Body of pancreas (tissue), 4 donors: ENCODE data around the gene IDH3G. TPM values are rescaled to one million over a fixed set of nuclear protein-coding genes. Genes with fewer than 3 reads are reported as not detected.

Experiments
- ATAC-seq: fragments of 150-250 bp; one replicate; pipeline ENCODE4 v1.9.1; 2016
- DNase-seq, 4 donors: peaks; one replicate each; pipeline ENCODE4 v3.0.0-alpha.2; 2019
- H3K27ac ChIP-seq, 4 donors: fragments of 200-600 bp; sonication (generic); 1 replicate in 3 of 4; 2 replicates in 1 of 4; pipeline versions ENCODE4 v1.5.1 to v1.6.1; 2016 to 2019; ENCODE audit warnings: mild to moderate bottlenecking in 1 of 4, mixed read lengths in 1 of 4, moderate library complexity in 1 of 4
- H3K27me3 ChIP-seq, 2 donors: fragments of 200-600 bp; sonication (generic); one replicate each; pipeline ENCODE4 v1.6.0; 2016; ENCODE audit warnings: mild to moderate bottlenecking in 1 of 2
- H3K36me3 ChIP-seq, 2 donors: fragments of 200-600 bp; sonication (generic); replicated peaks in 1 of 2; 2 replicates each; pipeline ENCODE4 v1.5.1; 2016; ENCODE audit warnings: low read depth in 2 of 2; ENCODE audit not compliant: insufficient read depth in 1 of 2
- H3K4me1 ChIP-seq: fragments of 200-600 bp; sonication (generic); one replicate; pipeline ENCODE4 v1.6.0; 2016
- H3K4me3 ChIP-seq, 2 donors: fragments of 200-600 bp; sonication (generic); 1 replicate in 1 of 2; 2 replicates in 1 of 2; pipeline ENCODE4 v1.5.1; 2016 to 2019
- H3K9me3 ChIP-seq, 3 donors: fragments of 200-600 bp; sonication (generic); 1 replicate in 2 of 3; 2 replicates in 1 of 3; pipeline ENCODE4 v1.5.1; 2016
- CTCF ChIP-seq, 7 experiments: fragments of 450-650 bp in 4 of 7; fragments of 200-600 bp in 3 of 7; sonication (generic) in 3 of 7; IDR thresholded peaks; one replicate each; pipeline ENCODE4 v1.5.1; 2016 to 2019; ENCODE audit warnings: antibody characterized with exemption in 7 of 7
- POLR2A ChIP-seq, 3 donors: fragments of 450-650 bp; IDR thresholded peaks; one replicate each; pipeline ENCODE4 v1.6.1; 2016; ENCODE audit warnings: antibody characterized with exemption in 3 of 3, mild to moderate bottlenecking in 2 of 3
- WGBS, 2 donors: methylation state at CpG; one replicate each; pipeline ENCODE4 v1.1.5; 2017; 5-methylcytosine and 5-hydroxymethylcytosine counted together
- intact Hi-C: fragments of 100-400 bp; cut with DNase I; formaldehyde crosslinking; loops from one replicate; pipeline ENCODE4 v1.15.1; 2023
- total RNA-seq, 2 donors: library from RNA; depleted of rRNA; stranded (reverse); fragments of >200 nt; gene quantifications; one replicate each; pipeline ENCODE4 v1.1.0, GENCODE V29; 2016

Gene IDH3G
- total RNA-seq, 2 donors from 2014 or later: 25.2 to 27.7 TPM

- Histone ChIP-seq H3K9me3 (no peaks in the 10 kb centered on the region), H3K4me3 (no peak overlapping the region), H3K4me1 (no peaks in the 10 kb centered on the region), H3K27ac (no peak overlapping the region), H3K27me3 (no peaks in the 10 kb centered on the region), H3K36me3 (peaks cover 0 to 2% of the 10 kb centered on the region in 2 donors)
- DNase-seq (no peak), ATAC-seq (no peak)
- intact Hi-C loops: no loop called here
- 93 to 94% methylated on average over 3 to 10 of the region's 30 CpGs for WGBS, 2 donors
- TF ChIP-seq CTCF (IDR thresholded peaks at IDR 0.05): no peak
- TF ChIP-seq POLR2A (IDR thresholded peaks at IDR 0.05): no peak
Measured at GRCh38 chrX:153736071-153736820, 57.9 kb downstream of the IDH3G start.

Other genes starting within 250 kb of the IDH3G start
- 10 to 100 TPM in 1 of 2 donors, 1 to 10 TPM in 1; 8.6 to 23.9 TPM for gene CCNQ, start 195.2 kb downstream of the IDH3G start, total RNA-seq
- not detected for gene DUSP9, start 147.2 kb downstream of the IDH3G start, total RNA-seq
- gene PNCK, start 120.6 kb downstream of the IDH3G start, total RNA-seq: not detected
- 10 to 100 TPM; 11.7 to 18.5 TPM for gene SLC6A8, start 106.4 kb downstream of the IDH3G start, total RNA-seq
- 10 to 100 TPM; 64.6 TPM for gene BCAP31, start 70.0 kb downstream of the IDH3G start, total RNA-seq
- gene ABCD1, start 69.5 kb downstream of the IDH3G start, total RNA-seq: 10 to 100 TPM; 11.2 to 31.6 TPM
- gene PLXNB3, start 30.1 kb downstream of the IDH3G start, total RNA-seq: 10 to 100 TPM in 1 of 2 donors, 1 to 10 TPM in 1; 4.2 to 13.2 TPM
- not detected for gene SRPK3, start 13.3 kb downstream of the IDH3G start, total RNA-seq
- gene SSR4, start 293 bp upstream of the IDH3G start, total RNA-seq: 100 to 1,000 TPM; 115 to 238 TPM
- 1 to 10 TPM; 1.6 to 2.6 TPM for gene PDZD4, start 36.2 kb upstream of the IDH3G start, total RNA-seq
- gene L1CAM, start 91.8 kb upstream of the IDH3G start, total RNA-seq: 1 to 10 TPM; 1.8 to 7.9 TPM
- under 1 TPM; 0.66 to 0.78 TPM for gene AVPR2, start 110.3 kb upstream of the IDH3G start, total RNA-seq
- gene ARHGAP4, start 131.9 kb upstream of the IDH3G start, total RNA-seq: 10 to 100 TPM in 1 of 2 donors, 1 to 10 TPM in 1; 8.6 to 16.6 TPM
- gene NAA10, start 140.7 kb upstream of the IDH3G start, total RNA-seq: 10 to 100 TPM; 30.3 to 74.7 TPM
- gene RENBP, start 150.3 kb upstream of the IDH3G start, total RNA-seq: 1 to 10 TPM in 1 of 2 donors, under 1 TPM in 1; 0.66 to 6.0 TPM
- 10 to 100 TPM; 16.6 to 62.6 TPM for gene HCFC1, start 177.4 kb upstream of the IDH3G start, total RNA-seq
- gene TMEM187, start 178.4 kb upstream of the IDH3G start, total RNA-seq: 10 to 100 TPM in 1 of 2 donors, 1 to 10 TPM in 1; 8.8 to 10.9 TPM
- 100 to 1,000 TPM in 1 of 2 donors, 10 to 100 TPM in 1; 51.6 to 105 TPM for gene IRAK1, start 225.5 kb upstream of the IDH3G start, total RNA-seq